Measurements from ENCODE around the gene ARHGAP4. TPM values are rescaled to one million over a fixed set of nuclear protein-coding genes. Genes with fewer than 3 reads are reported as not detected.

ARHGAP4 gene
- total and polyA plus RNA-seq, 2 donors (not counting 1 experiment from before 2014, with no cell fraction given) = 0.51 to 1.5 TPM

DNA sequence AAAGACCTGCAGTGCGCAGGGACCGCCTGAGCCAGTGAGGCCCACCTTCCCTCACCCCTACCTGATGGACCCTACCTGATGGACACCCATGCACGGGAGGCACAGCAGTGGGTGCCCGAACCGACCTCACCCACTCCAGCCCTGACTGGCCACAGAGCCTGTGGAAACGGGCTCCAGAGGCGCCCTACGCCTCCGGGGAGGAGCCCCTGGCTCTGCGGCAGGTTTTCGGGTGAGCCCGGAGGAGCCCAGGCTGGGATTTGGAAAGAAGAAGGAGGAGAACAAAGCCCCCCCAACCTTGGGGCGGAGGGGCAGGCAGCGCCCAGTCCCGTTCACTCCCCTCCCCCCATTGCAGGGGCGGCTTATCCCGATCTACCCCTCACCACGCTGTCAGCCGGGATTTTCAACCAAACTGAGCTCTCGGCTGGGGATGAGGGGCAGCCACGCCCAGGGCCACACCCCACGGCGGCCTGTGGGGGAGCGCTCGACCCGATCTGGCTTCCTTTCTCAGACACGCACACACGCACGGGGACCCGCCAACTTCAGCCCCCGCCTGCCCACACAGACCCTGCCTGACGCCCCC lies 40.8 kb downstream of the ARHGAP4 start:
- H3K9ac ChIP-seq (ENCODE audit: insufficient read depth, low read length) = no peak overlapping the region
- no peak overlapping the region for H3K4me3 ChIP-seq (replicated peaks in 1 of 4; ENCODE audit: control extremely low read depth in 1 of 4, insufficient read depth in 1 of 4, low read depth in 3 of 4, low read length in 4 of 4)
- no peaks in the 10 kb centered on the region for H3K36me3 ChIP-seq (ENCODE audit: control insufficient read depth, insufficient read depth, low read length)
- no peaks in the 10 kb centered on the region for H3K79me2 ChIP-seq (ENCODE audit: control insufficient read depth, insufficient read depth, low read length)
- H3K4me2 ChIP-seq (ENCODE audit: extremely low read depth, insufficient read depth, low read length) = no peak overlapping the region
- H3K27ac ChIP-seq (ENCODE audit: insufficient read depth, low read length) = no peak overlapping the region
- no peak overlapping the region for H2AFZ ChIP-seq (ENCODE audit: low read length)
- no peaks in the 10 kb centered on the region for H3K4me1 ChIP-seq (ENCODE audit: control insufficient read depth, extremely low read depth, insufficient read depth, low read length)
- DNase-seq (ENCODE audit: low read depth in 2 of 2) = no peak
- H4K20me1 ChIP-seq (ENCODE audit: control insufficient read depth, extremely low read depth, insufficient read depth, low read length) = no peaks in the 10 kb centered on the region
- H3K27me3 ChIP-seq (ENCODE audit: control insufficient read depth, insufficient read depth, low read length) = peaks cover 31% of the 10 kb centered on the region
- TF ChIP-seq EZH2 (IDR thresholded peaks at IDR 0.05; ENCODE audit: low read length, missing control alignments) = peak; percentile 73
- TF ChIP-seq, protein P1, sequence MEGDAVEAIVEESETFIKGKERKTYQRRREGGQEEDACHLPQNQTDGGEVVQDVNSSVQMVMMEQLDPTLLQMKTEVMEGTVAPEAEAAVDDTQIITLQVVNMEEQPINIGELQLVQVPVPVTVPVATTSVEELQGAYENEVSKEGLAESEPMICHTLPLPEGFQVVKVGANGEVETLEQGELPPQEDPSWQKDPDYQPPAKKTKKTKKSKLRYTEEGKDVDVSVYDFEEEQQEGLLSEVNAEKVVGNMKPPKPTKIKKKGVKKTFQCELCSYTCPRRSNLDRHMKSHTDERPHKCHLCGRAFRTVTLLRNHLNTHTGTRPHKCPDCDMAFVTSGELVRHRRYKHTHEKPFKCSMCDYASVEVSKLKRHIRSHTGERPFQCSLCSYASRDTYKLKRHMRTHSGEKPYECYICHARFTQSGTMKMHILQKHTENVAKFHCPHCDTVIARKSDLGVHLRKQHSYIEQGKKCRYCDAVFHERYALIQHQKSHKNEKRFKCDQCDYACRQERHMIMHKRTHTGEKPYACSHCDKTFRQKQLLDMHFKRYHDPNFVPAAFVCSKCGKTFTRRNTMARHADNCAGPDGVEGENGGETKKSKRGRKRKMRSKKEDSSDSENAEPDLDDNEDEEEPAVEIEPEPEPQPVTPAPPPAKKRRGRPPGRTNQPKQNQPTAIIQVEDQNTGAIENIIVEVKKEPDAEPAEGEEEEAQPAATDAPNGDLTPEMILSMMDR (conservative IDR thresholded peaks at IDR 0.05 in 1 of 2, IDR thresholded peaks at IDR 0.05 in 1 of 2; ENCODE audit: low read depth in 1 of 2, low read length in 2 of 2) = no peak
- no peaks in the 10 kb centered on the region for H3K9me3 ChIP-seq (ENCODE audit: control insufficient read depth, insufficient read depth, low read depth, low read length)

DNA sequence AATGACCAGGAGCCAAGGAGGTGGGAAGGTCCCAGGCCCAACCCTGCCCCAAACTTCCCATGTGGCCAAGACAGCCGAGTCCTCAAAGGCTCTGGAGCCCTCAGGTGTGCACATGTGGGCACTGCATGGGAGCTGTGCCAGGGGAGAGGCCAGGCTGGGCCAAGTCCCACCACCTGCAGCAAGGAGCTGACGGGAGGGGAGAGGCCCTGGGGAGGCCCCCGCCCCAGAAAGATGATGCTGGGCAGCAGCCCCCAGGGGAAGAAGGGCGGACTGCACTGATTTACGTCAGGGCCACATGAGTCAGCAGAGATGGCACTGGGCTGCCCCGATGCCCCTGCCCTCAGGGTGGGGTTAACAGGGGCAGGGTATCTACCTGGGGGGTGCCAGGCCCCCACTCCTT lies 41.5 kb downstream of the ARHGAP4 start:
- Histone ChIP-seq H3K4me3 (replicated peaks in 1 of 4; ENCODE audit: control extremely low read depth in 1 of 4, insufficient read depth in 1 of 4, low read depth in 3 of 4, low read length in 4 of 4) (no peak overlapping the region), H3K79me2 (ENCODE audit: control insufficient read depth, insufficient read depth, low read length) (no peaks in the 10 kb centered on the region), H3K4me2 (ENCODE audit: extremely low read depth, insufficient read depth, low read length) (no peak overlapping the region), H3K9ac (ENCODE audit: insufficient read depth, low read length) (no peak overlapping the region), H3K27ac (ENCODE audit: insufficient read depth, low read length) (no peak overlapping the region), H3K36me3 (ENCODE audit: control insufficient read depth, insufficient read depth, low read length) (no peaks in the 10 kb centered on the region), H3K27me3 (ENCODE audit: control insufficient read depth, insufficient read depth, low read length) (peaks cover 31% of the 10 kb centered on the region), H3K4me1 (ENCODE audit: control insufficient read depth, extremely low read depth, insufficient read depth, low read length) (no peaks in the 10 kb centered on the region), H4K20me1 (ENCODE audit: control insufficient read depth, extremely low read depth, insufficient read depth, low read length) (no peaks in the 10 kb centered on the region), H2AFZ (ENCODE audit: low read length) (no peak overlapping the region), H3K9me3 (ENCODE audit: control insufficient read depth, insufficient read depth, low read depth, low read length) (no peaks in the 10 kb centered on the region)
- no peak for TF ChIP-seq EZH2 (IDR thresholded peaks at IDR 0.05; ENCODE audit: low read length, missing control alignments)
- no peak for DNase-seq (ENCODE audit: low read depth in 2 of 2)

DNA sequence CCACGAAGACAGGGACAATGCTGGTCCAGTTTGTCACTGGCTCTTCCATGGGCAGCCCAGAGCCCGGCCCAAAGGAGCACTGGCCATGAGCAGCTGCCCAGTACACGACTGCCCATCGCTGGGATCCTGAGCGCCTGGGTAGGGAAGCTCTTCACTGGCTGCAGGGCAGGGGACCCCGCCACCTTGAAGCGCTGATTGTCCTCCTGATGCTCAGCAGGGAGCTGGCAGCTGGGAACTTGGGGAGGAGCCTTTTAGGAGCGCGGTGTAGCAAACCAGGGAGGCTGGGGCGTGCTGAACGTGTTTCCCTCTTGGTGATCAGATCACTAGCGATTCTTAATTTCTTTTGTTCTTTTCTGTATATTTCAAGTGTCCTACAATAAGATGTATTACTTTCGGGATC lies 41.9 kb downstream of the ARHGAP4 start:
- TF ChIP-seq, protein P1 (conservative IDR thresholded peaks at IDR 0.05 in 1 of 2, IDR thresholded peaks at IDR 0.05 in 1 of 2; ENCODE audit: low read depth in 1 of 2, low read length in 2 of 2) = no peak
- no peak for TF ChIP-seq EZH2 (IDR thresholded peaks at IDR 0.05; ENCODE audit: low read length, missing control alignments)
- H3K36me3 ChIP-seq (ENCODE audit: control insufficient read depth, insufficient read depth, low read length) = no peaks in the 10 kb centered on the region
- no peak overlapping the region for H3K9ac ChIP-seq (ENCODE audit: insufficient read depth, low read length)
- no peaks in the 10 kb centered on the region for H3K9me3 ChIP-seq (ENCODE audit: control insufficient read depth, insufficient read depth, low read depth, low read length)
- no peak overlapping the region for H3K4me3 ChIP-seq (replicated peaks in 1 of 4; ENCODE audit: control extremely low read depth in 1 of 4, insufficient read depth in 1 of 4, low read depth in 3 of 4, low read length in 4 of 4)
- no peaks in the 10 kb centered on the region for H3K4me1 ChIP-seq (ENCODE audit: control insufficient read depth, extremely low read depth, insufficient read depth, low read length)
- no peak overlapping the region for H3K4me2 ChIP-seq (ENCODE audit: extremely low read depth, insufficient read depth, low read length)
- H3K27me3 ChIP-seq (ENCODE audit: control insufficient read depth, insufficient read depth, low read length) = peaks cover 31% of the 10 kb centered on the region
- H3K79me2 ChIP-seq (ENCODE audit: control insufficient read depth, insufficient read depth, low read length) = no peaks in the 10 kb centered on the region
- H3K27ac ChIP-seq (ENCODE audit: insufficient read depth, low read length) = no peak overlapping the region
- no peak for DNase-seq (ENCODE audit: low read depth in 2 of 2)
- no peak overlapping the region for H2AFZ ChIP-seq (ENCODE audit: low read length)
- H4K20me1 ChIP-seq (ENCODE audit: control insufficient read depth, extremely low read depth, insufficient read depth, low read length) = no peaks in the 10 kb centered on the region

Measured in fibroblast of lung (primary cell).